ENCODE measurements around the gene FAM222A. TPM values are rescaled to one million over a fixed set of nuclear protein-coding genes. Genes with fewer than 3 reads are reported as not detected.

The FAM222A gene
- total RNA-seq, 1 donor: 0.36 TPM

GRCh38 chr12:109814600-109815150, 101.0 kb downstream of the FAM222A start:
- no peak for DNase-seq (ENCODE audit: insufficient read length, low spot score, missing footprints)
- Histone ChIP-seq H3K4me3 (ENCODE audit: insufficient read depth, low read length) (no peak overlapping the region), H3K4me1 (ENCODE audit: insufficient read depth, low read length) (no peaks in the 10 kb centered on the region)

DNA sequence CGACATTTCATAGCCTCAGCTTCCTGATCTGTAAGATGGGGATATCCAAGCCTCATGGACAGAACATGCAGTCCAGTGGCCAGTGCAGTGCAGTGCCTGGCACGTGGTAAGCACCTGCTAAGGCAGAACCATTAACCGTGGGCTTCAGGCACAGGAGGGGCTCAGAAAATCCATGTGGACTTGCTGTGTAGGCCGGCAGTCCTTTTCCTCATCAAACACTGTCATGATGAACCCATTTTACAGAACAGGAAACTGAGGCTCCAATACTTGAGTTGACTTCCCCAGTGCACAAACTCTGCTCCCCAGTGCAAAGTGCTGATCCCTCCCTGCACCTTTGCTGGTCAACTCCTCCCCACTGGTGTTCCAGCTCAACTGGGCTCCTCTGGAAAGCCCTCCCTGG, 101.6 kb downstream of the FAM222A start:
- peaks cover 18% of the 10 kb centered on the region for H4K20me1 ChIP-seq (ENCODE audit: insufficient read depth, low read length)
- H3K4me1 ChIP-seq (ENCODE audit: insufficient read depth, low read length): no peaks in the 10 kb centered on the region
- no peaks in the 10 kb centered on the region for H3K36me3 ChIP-seq (ENCODE audit: insufficient read depth, low read length)
- H3K4me2 ChIP-seq (ENCODE audit: insufficient read depth, low read length): no peak overlapping the region
- no peaks in the 10 kb centered on the region for H3K9me3 ChIP-seq (ENCODE audit: low read depth, low read length)
- no peak overlapping the region for H3K27ac ChIP-seq (ENCODE audit: low read depth, low read length)
- no peak overlapping the region for H2AFZ ChIP-seq (ENCODE audit: low read length)
- no peaks in the 10 kb centered on the region for H3K79me2 ChIP-seq (ENCODE audit: insufficient read depth, low read length)
- no peak overlapping the region for H3K4me3 ChIP-seq (ENCODE audit: insufficient read depth, low read length)
- no peak for DNase-seq (ENCODE audit: insufficient read length, low spot score, missing footprints)
- H3K27me3 ChIP-seq (ENCODE audit: insufficient read depth, low read length): no peaks in the 10 kb centered on the region
- TF ChIP-seq CTCF (IDR thresholded peaks at IDR 0.05; ENCODE audit: extremely low read depth, low read depth, low read length): no peak

More at GRCh38 chr12:109814600-109815150, 101.0 kb downstream of the FAM222A start:
- H3K27me3 ChIP-seq (ENCODE audit: insufficient read depth, low read length): no peaks in the 10 kb centered on the region
- no peaks in the 10 kb centered on the region for H3K9me3 ChIP-seq (ENCODE audit: low read depth, low read length)
- no peak overlapping the region for H3K4me2 ChIP-seq (ENCODE audit: insufficient read depth, low read length)
- TF ChIP-seq CTCF (IDR thresholded peaks at IDR 0.05; ENCODE audit: extremely low read depth, low read depth, low read length): no peak
- peaks cover 18% of the 10 kb centered on the region for H4K20me1 ChIP-seq (ENCODE audit: insufficient read depth, low read length)
- no peaks in the 10 kb centered on the region for H3K79me2 ChIP-seq (ENCODE audit: insufficient read depth, low read length)
- H3K27ac ChIP-seq (ENCODE audit: low read depth, low read length): no peak overlapping the region
- no peak overlapping the region for H2AFZ ChIP-seq (ENCODE audit: low read length)
- H3K36me3 ChIP-seq (ENCODE audit: insufficient read depth, low read length): no peaks in the 10 kb centered on the region

GRCh38 chr12:109815757-109816617, 102.4 kb downstream of the FAM222A start:
- no peak overlapping the region for H3K4me3 ChIP-seq (ENCODE audit: insufficient read depth, low read length)
- H2AFZ ChIP-seq (ENCODE audit: low read length): no peak overlapping the region
- H3K27ac ChIP-seq (ENCODE audit: low read depth, low read length): no peak overlapping the region
- H3K79me2 ChIP-seq (ENCODE audit: insufficient read depth, low read length): no peaks in the 10 kb centered on the region
- no peak overlapping the region for H3K4me2 ChIP-seq (ENCODE audit: insufficient read depth, low read length)
- H3K27me3 ChIP-seq (ENCODE audit: insufficient read depth, low read length): no peaks in the 10 kb centered on the region
- no peaks in the 10 kb centered on the region for H3K36me3 ChIP-seq (ENCODE audit: insufficient read depth, low read length)
- no peaks in the 10 kb centered on the region for H3K9me3 ChIP-seq (ENCODE audit: low read depth, low read length)
- no peaks in the 10 kb centered on the region for H3K4me1 ChIP-seq (ENCODE audit: insufficient read depth, low read length)
- H4K20me1 ChIP-seq (ENCODE audit: insufficient read depth, low read length): peaks cover 16% of the 10 kb centered on the region
- TF ChIP-seq CTCF (IDR thresholded peaks at IDR 0.05; ENCODE audit: extremely low read depth, low read depth, low read length): no peak
- no peak for DNase-seq (ENCODE audit: insufficient read length, low spot score, missing footprints)

GRCh38 chr12:109816870-109817269, 103.2 kb downstream of the FAM222A start:
- Histone ChIP-seq H3K36me3 (ENCODE audit: insufficient read depth, low read length) (no peaks in the 10 kb centered on the region), H2AFZ (ENCODE audit: low read length) (no peak overlapping the region), H3K4me1 (ENCODE audit: insufficient read depth, low read length) (no peaks in the 10 kb centered on the region), H3K79me2 (ENCODE audit: insufficient read depth, low read length) (no peaks in the 10 kb centered on the region), H3K9me3 (ENCODE audit: low read depth, low read length) (no peaks in the 10 kb centered on the region), H3K27ac (ENCODE audit: low read depth, low read length) (no peak overlapping the region), H3K27me3 (ENCODE audit: insufficient read depth, low read length) (no peaks in the 10 kb centered on the region), H3K4me3 (ENCODE audit: insufficient read depth, low read length) (no peak overlapping the region), H3K4me2 (ENCODE audit: insufficient read depth, low read length) (no peak overlapping the region), H4K20me1 (ENCODE audit: insufficient read depth, low read length) (peaks cover 15% of the 10 kb centered on the region)
- TF ChIP-seq CTCF (IDR thresholded peaks at IDR 0.05; ENCODE audit: extremely low read depth, low read depth, low read length): no peak
- no peak for DNase-seq (ENCODE audit: insufficient read length, low spot score, missing footprints)

All from osteoblast (primary cell).